ENCODE data around the gene ETV4. TPM values are rescaled to one million over a fixed set of nuclear protein-coding genes. Genes with fewer than 3 reads are reported as not detected.
A peak's percentile ranks its signal among the peaks of the same experiment; 100 is the strongest.

The ETV4 gene
- total RNA-seq, 1 experiment from 2014 or later: 85.6 TPM

DNA sequence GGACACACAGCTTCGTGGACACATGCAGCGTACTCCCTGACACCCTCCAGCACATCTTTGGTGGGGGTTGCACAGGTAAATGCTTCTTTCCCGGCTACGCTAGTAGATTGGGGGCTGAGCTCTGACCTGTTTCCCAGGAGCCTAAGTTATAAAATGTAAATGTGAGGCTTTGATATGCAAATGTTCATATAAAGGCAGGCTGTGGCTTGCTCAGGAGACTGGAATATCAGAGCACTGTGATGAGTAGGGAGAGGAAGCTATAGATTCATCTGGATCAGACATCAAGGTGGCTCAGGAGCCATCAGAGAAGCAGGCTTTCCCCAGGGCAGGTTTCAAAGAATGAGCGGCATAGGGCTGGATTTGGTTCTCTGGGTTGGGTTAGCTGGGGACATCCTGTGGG lies 3.4 kb upstream of the ETV4 start:
- Mint-ChIP-seq H3K4me3 (ENCODE audit: low read depth, unreplicated experiment) (no peak overlapping the region), H3K27me3 (ENCODE audit: unreplicated experiment) (no peaks in the 10 kb centered on the region), H3K27ac (ENCODE audit: unreplicated experiment) (no peak overlapping the region), H3K4me1 (ENCODE audit: low read depth, unreplicated experiment) (peaks cover 24% of the 10 kb centered on the region), H3K36me3 (ENCODE audit: insufficient read depth, unreplicated experiment) (peaks cover 35% of the 10 kb centered on the region), H3K9me3 (ENCODE audit: low read depth, unreplicated experiment) (no peaks in the 10 kb centered on the region)
- BruUV-seq (replicated peaks): no TSS peak
- TF ChIP-seq, protein P1, sequence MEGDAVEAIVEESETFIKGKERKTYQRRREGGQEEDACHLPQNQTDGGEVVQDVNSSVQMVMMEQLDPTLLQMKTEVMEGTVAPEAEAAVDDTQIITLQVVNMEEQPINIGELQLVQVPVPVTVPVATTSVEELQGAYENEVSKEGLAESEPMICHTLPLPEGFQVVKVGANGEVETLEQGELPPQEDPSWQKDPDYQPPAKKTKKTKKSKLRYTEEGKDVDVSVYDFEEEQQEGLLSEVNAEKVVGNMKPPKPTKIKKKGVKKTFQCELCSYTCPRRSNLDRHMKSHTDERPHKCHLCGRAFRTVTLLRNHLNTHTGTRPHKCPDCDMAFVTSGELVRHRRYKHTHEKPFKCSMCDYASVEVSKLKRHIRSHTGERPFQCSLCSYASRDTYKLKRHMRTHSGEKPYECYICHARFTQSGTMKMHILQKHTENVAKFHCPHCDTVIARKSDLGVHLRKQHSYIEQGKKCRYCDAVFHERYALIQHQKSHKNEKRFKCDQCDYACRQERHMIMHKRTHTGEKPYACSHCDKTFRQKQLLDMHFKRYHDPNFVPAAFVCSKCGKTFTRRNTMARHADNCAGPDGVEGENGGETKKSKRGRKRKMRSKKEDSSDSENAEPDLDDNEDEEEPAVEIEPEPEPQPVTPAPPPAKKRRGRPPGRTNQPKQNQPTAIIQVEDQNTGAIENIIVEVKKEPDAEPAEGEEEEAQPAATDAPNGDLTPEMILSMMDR (IDR thresholded peaks at IDR 0.05; ENCODE audit: unreplicated experiment): no peak
- CTCF ChIA-PET: no interaction called here
- DNase-seq: no peak
- intact Hi-C loops (cut with micrococcal nuclease; ENCODE audit: unreplicated experiment): no loop called here

DNA sequence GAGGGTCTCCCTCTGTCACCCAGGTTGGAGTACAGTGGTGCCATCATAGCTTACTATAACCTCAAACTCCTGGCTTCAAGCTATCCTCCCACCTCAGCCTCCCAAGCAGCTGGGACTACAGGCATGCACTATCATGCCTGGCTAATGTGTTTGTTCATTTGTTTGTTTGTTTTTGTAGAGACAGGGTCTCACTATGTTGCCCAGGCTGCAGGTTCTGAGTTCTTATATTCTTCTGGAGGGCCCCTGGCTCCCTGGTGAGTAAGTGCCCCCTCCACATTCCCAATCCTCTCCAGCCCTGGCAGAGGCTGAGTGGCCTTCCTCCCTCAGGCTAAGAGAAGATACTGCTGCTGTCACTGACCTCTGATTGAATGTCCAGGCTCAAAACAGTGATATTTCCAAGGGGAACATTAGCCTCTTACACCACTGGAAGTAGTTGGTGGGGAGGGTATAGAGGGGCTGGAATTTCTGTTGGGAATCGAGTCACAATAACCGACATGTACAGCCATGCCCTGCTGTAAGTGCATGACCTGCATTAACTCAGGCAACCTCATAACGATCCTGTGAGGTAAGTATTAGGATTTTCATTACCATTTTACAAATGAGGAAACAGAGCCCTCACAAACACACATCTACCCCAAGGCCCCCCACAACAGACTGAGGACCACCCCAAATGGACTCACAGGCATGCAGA lies 2.7 kb upstream of the ETV4 start:
- Mint-ChIP-seq H3K27me3 (ENCODE audit: unreplicated experiment) (no peaks in the 10 kb centered on the region), H3K36me3 (ENCODE audit: insufficient read depth, unreplicated experiment) (peaks cover 41% of the 10 kb centered on the region), H3K27ac (ENCODE audit: unreplicated experiment) (no peak overlapping the region), H3K4me1 (ENCODE audit: low read depth, unreplicated experiment) (peaks cover 30% of the 10 kb centered on the region), H3K9me3 (ENCODE audit: low read depth, unreplicated experiment) (no peaks in the 10 kb centered on the region), H3K4me3 (ENCODE audit: low read depth, unreplicated experiment) (no peak overlapping the region)
- BruUV-seq (replicated peaks): no TSS peak
- CTCF ChIA-PET: no interaction called here
- intact Hi-C loops (cut with micrococcal nuclease; ENCODE audit: unreplicated experiment): no loop called here
- DNase-seq: no peak
- TF ChIP-seq, protein P1 (IDR thresholded peaks at IDR 0.05; ENCODE audit: unreplicated experiment): no peak

DNA sequence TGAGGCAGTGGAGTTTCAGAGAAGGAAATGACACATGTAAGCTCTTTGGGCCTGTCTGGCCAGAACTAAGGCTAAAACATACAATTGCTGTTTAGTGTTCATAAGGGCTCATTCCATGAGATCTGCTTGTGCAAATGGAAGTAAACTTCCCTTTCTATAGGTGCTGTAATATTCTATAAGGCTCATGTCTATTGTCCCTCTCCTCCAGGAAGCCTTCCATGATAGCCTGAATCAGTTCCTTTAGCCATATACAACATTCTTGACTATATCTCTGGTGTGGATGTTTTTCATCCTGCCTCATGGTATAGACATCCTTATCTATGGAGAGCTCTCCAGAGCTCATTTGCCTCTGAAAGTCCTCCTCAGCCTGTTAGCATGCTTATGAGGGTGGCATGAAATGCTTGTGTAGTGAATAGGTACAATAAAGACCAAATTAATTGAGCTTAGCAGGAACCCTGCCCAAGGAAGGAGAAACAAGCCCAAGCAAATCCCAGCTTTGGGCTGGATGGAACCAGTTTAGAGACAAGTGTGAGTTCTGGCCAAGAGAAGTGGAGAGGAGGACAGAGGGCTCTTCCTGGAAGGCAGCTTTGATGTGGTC lies 1.6 kb upstream of the ETV4 start:
- H3K9me3 Mint-ChIP-seq (ENCODE audit: low read depth, unreplicated experiment): no peaks in the 10 kb centered on the region
- peaks cover 41% of the 10 kb centered on the region for H3K36me3 Mint-ChIP-seq (ENCODE audit: insufficient read depth, unreplicated experiment)
- intact Hi-C loops (cut with micrococcal nuclease; ENCODE audit: unreplicated experiment): no loop called here
- BruUV-seq (replicated peaks): no TSS peak
- peak overlapping the region; percentile 83 for H3K4me3 Mint-ChIP-seq (ENCODE audit: low read depth, unreplicated experiment)
- H3K27me3 Mint-ChIP-seq (ENCODE audit: unreplicated experiment): no peaks in the 10 kb centered on the region
- H3K27ac Mint-ChIP-seq (ENCODE audit: unreplicated experiment): no peak overlapping the region
- TF ChIP-seq, protein P1 (IDR thresholded peaks at IDR 0.05; ENCODE audit: unreplicated experiment): no peak
- DNase-seq: no peak
- H3K4me1 Mint-ChIP-seq (ENCODE audit: low read depth, unreplicated experiment): peaks cover 41% of the 10 kb centered on the region
- CTCF ChIA-PET: interaction anchor here (1.1 kb wide), 1 partner anchor 31 kb away, joined by 3 read pairs; no protein-coding TSS in a partner anchor

DNA sequence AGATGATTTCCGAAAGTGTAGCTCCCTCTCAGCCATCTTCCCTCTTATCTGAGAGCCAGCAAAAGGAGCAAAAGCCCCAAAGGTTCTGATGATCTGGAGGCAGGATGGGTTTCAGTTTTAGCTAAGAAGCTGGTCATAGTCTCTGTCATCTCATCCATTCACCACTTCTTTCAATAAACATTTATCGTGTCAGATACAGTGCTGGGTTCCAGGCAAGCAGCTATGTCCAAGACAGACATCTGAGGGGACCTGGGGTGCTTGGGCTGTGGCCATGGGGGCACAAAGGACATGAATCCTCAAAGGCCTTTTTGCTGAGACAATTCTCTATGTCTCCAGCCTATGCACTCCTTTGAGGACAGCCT lies 1.0 kb upstream of the ETV4 start:
- Mint-ChIP-seq H3K36me3 (ENCODE audit: insufficient read depth, unreplicated experiment) (peaks cover 47% of the 10 kb centered on the region), H3K27ac (ENCODE audit: unreplicated experiment) (peak overlapping the region; percentile 94), H3K4me3 (ENCODE audit: low read depth, unreplicated experiment) (peak overlapping the region; percentile 83), H3K9me3 (ENCODE audit: low read depth, unreplicated experiment) (no peaks in the 10 kb centered on the region), H3K4me1 (ENCODE audit: low read depth, unreplicated experiment) (peaks cover 41% of the 10 kb centered on the region), H3K27me3 (ENCODE audit: unreplicated experiment) (no peaks in the 10 kb centered on the region)
- no TSS peak for BruUV-seq (replicated peaks)
- CTCF ChIA-PET: interaction anchor here (1.1 kb wide), 1 partner anchor 32 kb away, joined by 3 read pairs; no protein-coding TSS in a partner anchor
- no peak for DNase-seq
- TF ChIP-seq, protein P1 (IDR thresholded peaks at IDR 0.05; ENCODE audit: unreplicated experiment): no peak
- intact Hi-C loops (cut with micrococcal nuclease; ENCODE audit: unreplicated experiment): no loop called here
